ENCODE data around the gene DPP4. TPM values are rescaled to one million over a fixed set of nuclear protein-coding genes. Genes with fewer than 3 reads are reported as not detected.
A peak's percentile ranks its signal among the peaks of the same experiment; 100 is the strongest.

DPP4 gene
- total and polyA plus RNA-seq, 2 of the 4 experiments (the other 2 are of a cell fraction): 13.2 to 19.0 TPM

DNA sequence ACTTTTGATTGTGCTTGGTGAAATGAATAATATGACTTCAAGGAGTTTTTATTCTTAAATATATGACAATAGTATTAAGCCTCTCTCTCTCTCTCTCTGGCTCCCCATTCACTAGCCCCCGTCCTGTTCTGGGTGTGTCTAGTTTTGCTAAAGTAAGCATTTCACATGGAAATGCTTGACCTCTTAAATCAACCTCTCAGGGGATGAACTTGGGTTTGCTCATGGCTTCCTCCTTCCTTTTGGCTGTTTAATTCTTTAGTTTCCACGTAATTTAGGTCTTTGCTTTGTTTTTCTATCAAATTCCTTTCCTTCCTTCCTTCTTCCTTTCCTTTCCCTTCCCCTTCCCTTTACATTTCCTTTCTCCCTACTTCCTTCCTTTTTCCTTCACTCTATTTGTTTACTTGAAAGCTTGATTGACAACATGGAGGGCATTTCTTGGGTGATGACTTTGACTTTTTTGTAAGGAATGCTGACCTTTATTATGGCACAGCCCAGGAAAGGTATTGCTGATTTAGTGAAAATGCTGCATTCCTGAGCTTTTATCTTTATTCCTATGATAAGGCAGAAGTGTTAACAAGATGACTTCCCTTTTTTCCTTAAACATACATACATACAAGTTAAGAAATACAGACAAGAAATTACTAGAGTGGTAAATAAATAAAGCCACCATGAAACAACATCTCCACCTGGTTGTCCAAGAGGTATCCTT is 3.6 kb downstream of the DPP4 start:
- Histone ChIP-seq H3K18ac (ENCODE audit: low read depth, low read length) (peak overlapping the region; percentile 86; the same call in 1 of the 2 replicates), H4K91ac (ENCODE audit: insufficient read depth, low read depth, low read length) (peak overlapping the region; percentile 88), H3K9ac (ENCODE audit: low read depth, low read length) (no peak overlapping the region), H3K27me3 (ENCODE audit: control insufficient read depth, insufficient read depth, low read length) (no peaks in the 10 kb centered on the region), H3K4ac (ENCODE audit: low read depth, low read length) (peak overlapping the region; percentile 84), H3K4me2 (ENCODE audit: low read depth, low read length) (peak overlapping the region; percentile 12; the same call in 1 of the 2 replicates), H2AK5ac (ENCODE audit: low read depth, low read length) (peak overlapping the region; percentile 72), H2BK15ac (ENCODE audit: low read depth, low read length) (peak overlapping the region; percentile 54; the same call in 2 of the 3 replicates), H3K14ac (replicated peaks; ENCODE audit: low read depth, low read length) (peak overlapping the region; percentile 10), H4K20me1 (ENCODE audit: insufficient read depth, low read length) (peaks cover 3% of the 10 kb centered on the region; the same call in 1 of the 2 replicates), H4K5ac (ENCODE audit: low read depth, low read length) (peak overlapping the region; percentile 81), H3K9me1 (ENCODE audit: insufficient read depth, low read length) (peaks cover 3% of the 10 kb centered on the region), H2BK20ac (ENCODE audit: low read depth, low read length) (peak overlapping the region; percentile 38), H3K56ac (ENCODE audit: extremely low read depth, insufficient read depth, low read length) (no peak overlapping the region), H2AK9ac (replicated peaks; ENCODE audit: low read depth, low read length, poor library complexity) (no peak overlapping the region), H3K79me1 (ENCODE audit: low read depth in 1 of 2, low read length in 2 of 2) (no peaks in the 10 kb centered on the region; a peak in 1 of 4 replicates), H3K9me3 (ENCODE audit: control insufficient read depth, insufficient read depth, low read length) (no peaks in the 10 kb centered on the region), H3K27ac (ENCODE audit: insufficient read depth, low read length) (peak overlapping the region; percentile 72; the same call in 1 of the 2 replicates), H3K23ac (ENCODE audit: low read depth, low read length) (peak overlapping the region; percentile 6; the same call in 1 of the 2 replicates), H3K4me3 (ENCODE audit: insufficient read depth, low read depth, low read length) (no peak overlapping the region), H2AFZ (replicated peaks; ENCODE audit: low read length, poor library complexity) (no peak overlapping the region), H4K8ac (ENCODE audit: low read depth in 2 of 2, low read length in 2 of 2) (peak overlapping the region; percentile 30 to 47; a peak in 2 of 4 replicates), H3K4me1 (ENCODE audit: control insufficient read depth, insufficient read depth, low read length) (peaks cover 20% of the 10 kb centered on the region), H2BK120ac (ENCODE audit: low read depth, low read length) (peak overlapping the region; percentile 64), H3K36me3 (ENCODE audit: control insufficient read depth, insufficient read depth, low read length) (peaks cover 2% of the 10 kb centered on the region; the same call in 1 of the 2 replicates), H2BK5ac (ENCODE audit: low read depth, low read length, poor library complexity, severe bottlenecking) (peak overlapping the region; percentile 64)
- CTCF ChIA-PET: interaction anchor here (1.3 kb wide), 1 partner anchor 29 kb away, joined by 3 read pairs; no protein-coding TSS in a partner anchor
- POLR2A ChIA-PET (ENCODE audit: unreplicated experiment): no interaction called here
- no CpG with 5 or more reads among the region's 2 CpGs for WGBS, 2 experiments (ENCODE audit: extremely low coverage in 2 of 2, insufficient read length in 1 of 2)
- intact Hi-C loops (cut with micrococcal nuclease): loop anchor here (5.0 kb wide), 4 partner anchors 43 to 227 kb away; partner anchors contain the start of gene FAP
- in situ Hi-C loops (cut with MboI; ENCODE audit: low sequenced_read_pairs): no loop called here
- no TSS peak for BruUV-seq (replicated peaks)
- no peak for DNase-seq
- dilution Hi-C loops (cut with HindIII; ENCODE audit: low sequenced_read_pairs, unreplicated experiment): no loop called here
- no peak for ATAC-seq (ENCODE audit: low read depth)
- TF ChIP-seq CEBPB (IDR thresholded peaks at IDR 0.05; ENCODE audit: low read depth, low read length): no peak
- no peak for TF ChIP-seq RFX5 (IDR thresholded peaks at IDR 0.05; ENCODE audit: low read depth, low read length)
- TF ChIP-seq POLR2A (IDR thresholded peaks at IDR 0.05; ENCODE audit: low read depth, low read length): no peak
- no peak for TF ChIP-seq MAFK (IDR thresholded peaks at IDR 0.05; ENCODE audit: low read depth, low read length)
- TF ChIP-seq, protein P1, sequence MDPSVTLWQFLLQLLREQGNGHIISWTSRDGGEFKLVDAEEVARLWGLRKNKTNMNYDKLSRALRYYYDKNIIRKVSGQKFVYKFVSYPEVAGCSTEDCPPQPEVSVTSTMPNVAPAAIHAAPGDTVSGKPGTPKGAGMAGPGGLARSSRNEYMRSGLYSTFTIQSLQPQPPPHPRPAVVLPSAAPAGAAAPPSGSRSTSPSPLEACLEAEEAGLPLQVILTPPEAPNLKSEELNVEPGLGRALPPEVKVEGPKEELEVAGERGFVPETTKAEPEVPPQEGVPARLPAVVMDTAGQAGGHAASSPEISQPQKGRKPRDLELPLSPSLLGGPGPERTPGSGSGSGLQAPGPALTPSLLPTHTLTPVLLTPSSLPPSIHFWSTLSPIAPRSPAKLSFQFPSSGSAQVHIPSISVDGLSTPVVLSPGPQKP (IDR thresholded peaks at IDR 0.05; ENCODE audit: borderline replicate concordance, low read depth, low read length): no peak
- no peak for TF ChIP-seq RCOR1 (IDR thresholded peaks at IDR 0.05; ENCODE audit: insufficient replicate concordance, low read length)
- TF ChIP-seq RAD21 (IDR thresholded peaks at IDR 0.05; ENCODE audit: low read length): no peak
- TF ChIP-seq, protein P2, sequence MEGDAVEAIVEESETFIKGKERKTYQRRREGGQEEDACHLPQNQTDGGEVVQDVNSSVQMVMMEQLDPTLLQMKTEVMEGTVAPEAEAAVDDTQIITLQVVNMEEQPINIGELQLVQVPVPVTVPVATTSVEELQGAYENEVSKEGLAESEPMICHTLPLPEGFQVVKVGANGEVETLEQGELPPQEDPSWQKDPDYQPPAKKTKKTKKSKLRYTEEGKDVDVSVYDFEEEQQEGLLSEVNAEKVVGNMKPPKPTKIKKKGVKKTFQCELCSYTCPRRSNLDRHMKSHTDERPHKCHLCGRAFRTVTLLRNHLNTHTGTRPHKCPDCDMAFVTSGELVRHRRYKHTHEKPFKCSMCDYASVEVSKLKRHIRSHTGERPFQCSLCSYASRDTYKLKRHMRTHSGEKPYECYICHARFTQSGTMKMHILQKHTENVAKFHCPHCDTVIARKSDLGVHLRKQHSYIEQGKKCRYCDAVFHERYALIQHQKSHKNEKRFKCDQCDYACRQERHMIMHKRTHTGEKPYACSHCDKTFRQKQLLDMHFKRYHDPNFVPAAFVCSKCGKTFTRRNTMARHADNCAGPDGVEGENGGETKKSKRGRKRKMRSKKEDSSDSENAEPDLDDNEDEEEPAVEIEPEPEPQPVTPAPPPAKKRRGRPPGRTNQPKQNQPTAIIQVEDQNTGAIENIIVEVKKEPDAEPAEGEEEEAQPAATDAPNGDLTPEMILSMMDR (conservative IDR thresholded peaks at IDR 0.05; ENCODE audit: low read depth, low read length): no peak
- TF ChIP-seq CHD1 (IDR thresholded peaks at IDR 0.05; ENCODE audit: low read depth, low read length): no peak
- no peak for TF ChIP-seq MAZ (IDR thresholded peaks at IDR 0.05; ENCODE audit: borderline replicate concordance, low read depth, low read length)
- TF ChIP-seq, protein P3, sequence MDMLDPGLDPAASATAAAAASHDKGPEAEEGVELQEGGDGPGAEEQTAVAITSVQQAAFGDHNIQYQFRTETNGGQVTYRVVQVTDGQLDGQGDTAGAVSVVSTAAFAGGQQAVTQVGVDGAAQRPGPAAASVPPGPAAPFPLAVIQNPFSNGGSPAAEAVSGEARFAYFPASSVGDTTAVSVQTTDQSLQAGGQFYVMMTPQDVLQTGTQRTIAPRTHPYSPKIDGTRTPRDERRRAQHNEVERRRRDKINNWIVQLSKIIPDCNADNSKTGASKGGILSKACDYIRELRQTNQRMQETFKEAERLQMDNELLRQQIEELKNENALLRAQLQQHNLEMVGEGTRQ (IDR thresholded peaks at IDR 0.05; ENCODE audit: low read depth, low read length): no peak
- TF ChIP-seq NFE2L2 (IDR thresholded peaks at IDR 0.05; ENCODE audit: low read depth, low read length): no peak
- no peak for TF ChIP-seq FOS (IDR thresholded peaks at IDR 0.05; ENCODE audit: low read depth, low read length)
- no peak for TF ChIP-seq MXI1 (IDR thresholded peaks at IDR 0.05; ENCODE audit: borderline replicate concordance, low read depth, low read length)
